Testis (tissue), 3 donors: ENCODE data around the gene ZRSR2. TPM values are rescaled to one million over a fixed set of nuclear protein-coding genes. Genes with fewer than 3 reads are reported as not detected.
A peak's percentile ranks its signal among the peaks of the same experiment; 100 is the strongest.

Experiments
- DNase-seq: peaks from one replicate; pipeline ENCODE4 v3.0.0-alpha.2; 2019
- H3K27ac ChIP-seq, 2 donors: fragments of 200-600 bp; sonication (generic); one replicate each; pipeline ENCODE4 v1.5.1; 2019
- H3K27me3 ChIP-seq: fragments of 200-600 bp; sonication (generic); one replicate; pipeline ENCODE4 v1.5.1; 2019
- H3K36me3 ChIP-seq: fragments of 200-600 bp; sonication (generic); one replicate; pipeline ENCODE4 v1.5.1; 2017; ENCODE audit warnings: low read depth; ENCODE audit errors: missing control alignments
- H3K4me1 ChIP-seq: fragments of 200-600 bp; sonication (generic); one replicate; pipeline ENCODE4 v1.5.1; 2019
- H3K4me3 ChIP-seq, 2 donors: fragments of 200-600 bp; sonication (generic); one replicate each; pipeline ENCODE4 v1.5.1; 2017 to 2019
- H3K9me3 ChIP-seq: fragments of 200-600 bp; sonication (generic); one replicate; pipeline ENCODE4 v1.5.1; 2017
- CTCF ChIP-seq, 3 experiments: fragments of 450-650 bp in 2 of 3; fragments of 200-600 bp in 1 of 3; sonication (generic) in 1 of 3; IDR thresholded peaks; one replicate each; pipeline ENCODE4 v1.5.1; 2016 to 2019; ENCODE audit warnings: antibody characterized with exemption in 3 of 3, mild to moderate bottlenecking in 2 of 3, moderate library complexity in 1 of 3
- POLR2A ChIP-seq: fragments of 450-650 bp; IDR thresholded peaks from one replicate; pipeline ENCODE4 v1.6.1; 2017; ENCODE audit warnings: antibody characterized with exemption, mild to moderate bottlenecking, moderate library complexity
- WGBS, 2 donors: methylation state at CpG; one replicate each; pipeline ENCODE4 v1.1.5; 2018; 5-methylcytosine and 5-hydroxymethylcytosine counted together
- intact Hi-C: fragments of 100-400 bp; cut with DNase I; formaldehyde crosslinking; loops from one replicate; pipeline ENCODE4 v1.15.1; 2023; ENCODE audit warnings: low total_unique reads
- polyA plus RNA-seq: library from polyadenylated mRNA; stranded (reverse); fragments of 350-450 nt; fragmentation: Illumina TruSeq; extraction: RNeasy Lipid Tissue Mini Kit (QIAGEN cat#74804); gene quantifications from one replicate; pipeline ENCODE4 v1.2.3, GENCODE V29; 2014; ENCODE audit warnings: low read depth, low replicate concordance; ENCODE audit not compliant: insufficient read depth
- total RNA-seq, 2 donors: library from RNA; depleted of rRNA; stranded (reverse); fragments of >200 nt; gene quantifications; one replicate each; pipeline ENCODE4 v1.2.3, GENCODE V29; 2016

ZRSR2 gene
- total and polyA plus RNA-seq, 3 donors from 2014 or later, result 6.1 to 6.6 (median 6.3) TPM

- WGBS, 2 donors, result 12 to 15% methylated on average over 10 to 16 of the region's 16 CpGs
- intact Hi-C loops, result no loop called here
- no peak for DNase-seq
These were observed 65.4 kb downstream of the ZRSR2 start for GRCh38 chrX:15855568-15856221.

GRCh38 chrX:15856222-15856587, 65.9 kb downstream of the ZRSR2 start:
- H3K36me3 ChIP-seq, result no peaks in the 10 kb centered on the region
- intact Hi-C loops, result no loop called here
- H3K4me1 ChIP-seq, result no peaks in the 10 kb centered on the region
- no peaks in the 10 kb centered on the region for H3K27me3 ChIP-seq
- WGBS, 2 donors, result 37 to 42% methylated on average over 4 of the region's 4 CpGs
- H3K9me3 ChIP-seq, result no peaks in the 10 kb centered on the region
- no peak overlapping the region for H3K4me3 ChIP-seq
- DNase-seq, result no peak
- peak overlapping the region in 1 of 2 donors; percentile 86 for H3K27ac ChIP-seq
- no peak for TF ChIP-seq CTCF (IDR thresholded peaks at IDR 0.05)
- TF ChIP-seq POLR2A, result no peak

More at GRCh38 chrX:15855568-15856221, 65.4 kb downstream of the ZRSR2 start:
- Histone ChIP-seq H3K27me3 (no peaks in the 10 kb centered on the region), H3K9me3 (no peaks in the 10 kb centered on the region), H3K36me3 (no peaks in the 10 kb centered on the region), H3K4me3 (peak overlapping the region; percentile 63 to 66), H3K4me1 (no peaks in the 10 kb centered on the region), H3K27ac (peak overlapping the region; percentile 68 to 86)
- no peak for TF ChIP-seq CTCF (IDR thresholded peaks at IDR 0.05)
- no peak for TF ChIP-seq POLR2A

GRCh38 chrX:15856636-15857035, 66.4 kb downstream of the ZRSR2 start:
- TF ChIP-seq CTCF (IDR thresholded peaks at IDR 0.05) (no peak), POLR2A (no peak)
- intact Hi-C loops, result no loop called here
- Histone ChIP-seq H3K4me3 (no peak overlapping the region), H3K4me1 (no peaks in the 10 kb centered on the region), H3K9me3 (no peaks in the 10 kb centered on the region), H3K27ac (peak overlapping the region in 1 of 2 donors; percentile 86), H3K36me3 (no peaks in the 10 kb centered on the region), H3K27me3 (no peaks in the 10 kb centered on the region)
- no peak for DNase-seq
- WGBS, 2 donors, result 7 to 18% methylated on average over 1 of the region's 1 CpG

GRCh38 chrX:15858051-15858450, 67.8 kb downstream of the ZRSR2 start:
- TF ChIP-seq POLR2A (no peak), CTCF (IDR thresholded peaks at IDR 0.05) (no peak)
- Histone ChIP-seq H3K9me3 (no peaks in the 10 kb centered on the region), H3K4me1 (no peaks in the 10 kb centered on the region), H3K27ac (no peak overlapping the region), H3K27me3 (no peaks in the 10 kb centered on the region), H3K4me3 (no peak overlapping the region), H3K36me3 (no peaks in the 10 kb centered on the region)
- intact Hi-C loops, result no loop called here
- no peak for DNase-seq
- 54 to 88% methylated on average over 1 of the region's 1 CpG for WGBS, 2 donors

- H3K27me3 ChIP-seq, result no peaks in the 10 kb centered on the region
- 89 to 90% methylated on average over 3 of the region's 3 CpGs for WGBS, 2 donors
- no peak for DNase-seq
- no peaks in the 10 kb centered on the region for H3K9me3 ChIP-seq
- H3K27ac ChIP-seq, result no peak overlapping the region
- intact Hi-C loops, result no loop called here
- no peaks in the 10 kb centered on the region for H3K4me1 ChIP-seq
- no peaks in the 10 kb centered on the region for H3K36me3 ChIP-seq
- no peak overlapping the region for H3K4me3 ChIP-seq
- TF ChIP-seq CTCF (IDR thresholded peaks at IDR 0.05), result no peak
These were observed 70.6 kb downstream of the ZRSR2 start for GRCh38 chrX:15860921-15861320.
